ENCODE results near the gene LIPJ. TPM values are rescaled to one million over a fixed set of nuclear protein-coding genes. Genes with fewer than 3 reads are reported as not detected.
A peak's percentile ranks its signal among the peaks of the same experiment; 100 is the strongest.

Gene LIPJ
- total and polyA plus RNA-seq, 2 experiments from 2014 or later: not detected

DNA sequence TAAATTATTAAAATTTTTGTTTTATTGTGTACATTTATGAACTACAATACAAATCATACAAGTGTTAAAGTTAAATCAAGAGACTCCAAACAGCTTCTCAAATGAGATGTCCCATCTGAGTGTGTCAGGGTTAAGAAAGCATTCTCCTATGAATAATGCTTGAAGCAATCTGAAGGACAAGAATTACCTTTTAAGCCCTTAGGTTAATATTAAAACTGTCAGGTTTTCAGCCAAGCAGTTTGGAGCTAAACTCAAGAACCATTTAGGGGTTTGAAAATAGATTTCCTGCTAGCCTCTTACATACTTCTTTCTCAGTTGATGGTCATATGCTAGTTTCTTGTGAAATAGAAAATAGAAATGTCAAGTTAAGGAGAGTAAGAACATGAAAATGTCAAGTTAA lies 38.3 kb downstream of the LIPJ start:
- DNase-seq (ENCODE audit: low read depth in 1 of 2, low spot score in 1 of 2): no peak
- no peaks in the 10 kb centered on the region for H3K9me3 ChIP-seq (ENCODE audit: low read depth)
- TF ChIP-seq CTCF (IDR thresholded peaks at IDR 0.05; ENCODE audit: low read depth, low read length): no peak
- no peak overlapping the region for H3K4me3 ChIP-seq
- H3K4me1 ChIP-seq (ENCODE audit: low read depth): peaks cover 6% of the 10 kb centered on the region
- no peaks in the 10 kb centered on the region for H3K27me3 ChIP-seq
- H3K36me3 ChIP-seq: no peaks in the 10 kb centered on the region
- no peak overlapping the region for H3K27ac ChIP-seq

GRCh38 chr10:88640186-88640585 lies 53.6 kb downstream of the LIPJ start:
- H3K27ac ChIP-seq: no peak overlapping the region
- no peaks in the 10 kb centered on the region for H3K27me3 ChIP-seq
- no peaks in the 10 kb centered on the region for H3K9me3 ChIP-seq (ENCODE audit: low read depth)
- H3K36me3 ChIP-seq: no peaks in the 10 kb centered on the region
- no peak overlapping the region for H3K4me3 ChIP-seq
- DNase-seq (ENCODE audit: low read depth in 1 of 2, low spot score in 1 of 2): no peak
- no peaks in the 10 kb centered on the region for H3K4me1 ChIP-seq (ENCODE audit: low read depth)
- TF ChIP-seq CTCF (IDR thresholded peaks at IDR 0.05; ENCODE audit: low read depth, low read length): no peak

GRCh38 chr10:88642209-88642608 lies 55.6 kb downstream of the LIPJ start:
- no peak overlapping the region for H3K27ac ChIP-seq
- no peaks in the 10 kb centered on the region for H3K4me1 ChIP-seq (ENCODE audit: low read depth)
- TF ChIP-seq CTCF (IDR thresholded peaks at IDR 0.05; ENCODE audit: low read depth, low read length): no peak
- no peak overlapping the region for H3K4me3 ChIP-seq
- no peaks in the 10 kb centered on the region for H3K36me3 ChIP-seq
- DNase-seq (ENCODE audit: low read depth in 1 of 2, low spot score in 1 of 2): no peak
- H3K27me3 ChIP-seq: peaks cover under 1% of the 10 kb centered on the region
- H3K9me3 ChIP-seq (ENCODE audit: low read depth): no peaks in the 10 kb centered on the region

DNA sequence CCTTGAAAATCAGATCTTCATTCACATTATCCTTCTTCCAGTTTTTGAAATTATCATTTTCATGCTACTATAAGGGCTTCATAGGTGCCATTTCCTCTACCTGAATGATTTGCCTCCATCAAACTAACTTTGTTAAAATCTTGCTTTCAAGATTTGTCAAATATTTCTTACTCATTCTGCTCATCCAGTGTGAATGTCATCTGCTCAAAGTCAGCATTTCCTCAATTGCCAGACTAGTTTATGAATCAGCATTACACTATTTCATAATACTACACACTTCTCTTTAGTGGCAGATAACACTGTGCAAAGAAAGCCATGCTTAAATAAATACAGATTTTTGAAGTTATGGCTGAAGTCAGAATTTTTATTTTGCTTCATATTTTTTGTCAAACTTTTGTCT lies 56.4 kb downstream of the LIPJ start:
- Histone ChIP-seq H3K4me1 (ENCODE audit: low read depth) (no peaks in the 10 kb centered on the region), H3K9me3 (ENCODE audit: low read depth) (no peaks in the 10 kb centered on the region), H3K4me3 (no peak overlapping the region), H3K36me3 (no peaks in the 10 kb centered on the region), H3K27me3 (peaks cover 7% of the 10 kb centered on the region), H3K27ac (no peak overlapping the region)
- DNase-seq (ENCODE audit: low read depth in 1 of 2, low spot score in 1 of 2): peak in 1 of 2 donors; percentile 54
- TF ChIP-seq CTCF (IDR thresholded peaks at IDR 0.05; ENCODE audit: low read depth, low read length): no peak

DNA sequence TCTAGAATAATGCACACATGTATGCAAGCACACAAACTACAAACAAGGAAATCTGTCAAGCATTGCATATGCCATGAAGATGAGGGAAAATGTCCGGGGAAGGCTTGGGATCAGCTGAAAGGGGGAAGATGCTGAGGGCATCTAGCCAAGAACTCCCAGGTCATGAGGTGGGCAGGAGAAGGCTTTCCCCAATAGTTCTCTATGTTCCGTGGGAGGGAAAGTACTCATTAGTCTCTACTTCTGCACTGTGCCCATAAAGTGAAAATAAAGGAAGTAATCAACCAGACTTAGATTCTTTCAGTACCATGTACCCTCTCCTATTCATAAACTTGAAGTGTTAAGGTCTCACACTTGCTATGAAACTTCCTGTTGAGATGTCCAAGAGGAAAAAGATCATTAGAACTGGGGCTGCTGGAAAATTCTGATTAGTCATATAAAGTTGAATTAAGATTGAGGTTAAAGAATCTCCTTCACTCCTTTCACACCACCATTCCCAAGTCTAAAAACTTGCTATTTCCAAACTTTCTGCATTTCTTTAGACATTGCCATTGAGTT lies 60.6 kb downstream of the LIPJ start:
- no peak overlapping the region for H3K4me3 ChIP-seq
- no peaks in the 10 kb centered on the region for H3K36me3 ChIP-seq
- no peak for DNase-seq (ENCODE audit: low read depth in 1 of 2, low spot score in 1 of 2)
- no peaks in the 10 kb centered on the region for H3K9me3 ChIP-seq (ENCODE audit: low read depth)
- H3K4me1 ChIP-seq (ENCODE audit: low read depth): no peaks in the 10 kb centered on the region
- H3K27me3 ChIP-seq: peaks cover 11% of the 10 kb centered on the region
- no peak for TF ChIP-seq CTCF (IDR thresholded peaks at IDR 0.05; ENCODE audit: low read depth, low read length)
- no peak overlapping the region for H3K27ac ChIP-seq
